Coronary artery (tissue), 2 donors: ENCODE measurements around the gene OSBPL1A.

Source experiments
- DNase-seq: peaks from one replicate; pipeline ENCODE4 v3.0.0-alpha.2; 2017; ENCODE audit warnings: low spot score
- H3K27ac ChIP-seq, 2 donors: fragments of 200-600 bp; sonication (generic); one replicate each; pipeline ENCODE4 v1.5.1; 2016 to 2019
- H3K4me3 ChIP-seq: fragments of 200-600 bp; sonication (generic); 2 replicates; pipeline ENCODE4 v1.5.1; 2016; ENCODE audit warnings: mild to moderate bottlenecking, moderate library complexity
- CTCF ChIP-seq: fragments of 200-600 bp; sonication (generic); IDR thresholded peaks from one replicate; pipeline ENCODE4 v1.5.1; 2019; ENCODE audit warnings: antibody characterized with exemption

OSBPL1A gene

GRCh38 chr18:24414349-24415003 is 16.9 kb upstream of the OSBPL1A start:
- H3K4me3 ChIP-seq, result no peak overlapping the region

GRCh38 chr18:24413148-24413547 is 15.5 kb upstream of the OSBPL1A start:
- TF ChIP-seq CTCF, result no peak
- Histone ChIP-seq H3K27ac (no peak overlapping the region), H3K4me3 (no peak overlapping the region)
- no peak for DNase-seq

More at GRCh38 chr18:24414349-24415003, 16.9 kb upstream of the OSBPL1A start:
- H3K27ac ChIP-seq, result no peak overlapping the region
- no peak for TF ChIP-seq CTCF
- no peak for DNase-seq

GRCh38 chr18:24408496-24408895 is 10.9 kb upstream of the OSBPL1A start:
- no peak for DNase-seq
- H3K4me3 ChIP-seq, result no peak overlapping the region
- TF ChIP-seq CTCF, result no peak

GRCh38 chr18:24404591-24404990 is 7.0 kb upstream of the OSBPL1A start:
- Histone ChIP-seq H3K4me3 (no peak overlapping the region), H3K27ac (no peak overlapping the region)
- DNase-seq, result no peak
- no peak for TF ChIP-seq CTCF

More at GRCh38 chr18:24408496-24408895, 10.9 kb upstream of the OSBPL1A start:
- no peak overlapping the region for H3K27ac ChIP-seq

- no peak for TF ChIP-seq CTCF
- Histone ChIP-seq H3K27ac (no peak overlapping the region), H3K4me3 (no peak overlapping the region)
- no peak for DNase-seq
Observed at GRCh38 chr18:24403076-24403475, 5.5 kb upstream of the OSBPL1A start.

- DNase-seq, result no peak
- no peak overlapping the region for H3K4me3 ChIP-seq
- no peak for TF ChIP-seq CTCF
- no peak overlapping the region for H3K27ac ChIP-seq
Observed at GRCh38 chr18:24402209-24402785, 4.7 kb upstream of the OSBPL1A start.

GRCh38 chr18:24400587-24400986 is 3.0 kb upstream of the OSBPL1A start:
- peak overlapping the region; percentile 12 to 20 for H3K27ac ChIP-seq
- no peak overlapping the region for H3K4me3 ChIP-seq
- TF ChIP-seq CTCF, result no peak
- no peak for DNase-seq
